ENCODE results near the gene CBX7.

CBX7 gene

DNA sequence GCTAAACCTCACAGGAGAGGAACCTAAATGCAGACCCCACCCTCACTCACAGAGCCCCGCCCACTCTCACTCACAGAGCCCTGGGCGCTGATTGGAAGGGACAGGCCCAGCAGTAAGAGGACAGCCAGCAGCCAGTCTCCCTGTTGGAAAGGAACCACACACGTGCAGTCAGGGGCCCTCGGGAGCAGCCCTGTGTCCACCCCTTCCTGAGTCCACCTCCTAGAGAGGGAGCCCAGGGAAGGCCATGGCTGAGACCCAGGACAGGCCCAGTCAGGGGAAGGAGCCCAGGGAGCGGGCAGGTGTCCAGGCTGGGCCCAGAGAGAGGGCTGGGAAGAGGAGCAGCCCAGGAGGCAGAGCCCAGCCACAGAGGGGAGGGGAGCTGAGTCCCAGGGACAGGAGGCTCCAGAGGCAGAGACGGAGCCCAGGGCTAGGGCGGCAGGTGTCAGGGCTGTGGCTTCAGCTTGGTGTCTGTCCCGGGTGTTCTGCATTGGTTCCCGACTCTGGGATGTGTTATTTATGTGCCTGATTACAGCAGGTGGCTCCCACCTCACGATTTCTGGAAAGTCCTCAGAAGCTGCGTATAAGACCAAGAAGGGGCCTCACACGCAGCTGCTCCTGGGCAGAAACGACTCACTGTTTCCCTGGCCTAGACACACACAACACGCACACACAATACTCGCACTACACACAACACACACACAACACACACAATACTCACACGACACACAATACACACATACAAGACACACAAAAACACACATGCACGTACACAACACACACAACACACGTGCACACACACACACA is 64.4 kb downstream of the CBX7 start:
- no peak for TF ChIP-seq GATA3 (IDR thresholded peaks at IDR 0.05; ENCODE audit: low read depth, low read length)
- TF ChIP-seq GATA2 (IDR thresholded peaks at IDR 0.05; ENCODE audit: low read depth, low read length): no peak

GRCh38 chr22:39087098-39087497 is 65.4 kb downstream of the CBX7 start:
- TF ChIP-seq GATA3 (IDR thresholded peaks at IDR 0.05; ENCODE audit: low read depth, low read length): no peak
- no peak for TF ChIP-seq GATA2 (IDR thresholded peaks at IDR 0.05; ENCODE audit: low read depth, low read length)

- TF ChIP-seq GATA3 (IDR thresholded peaks at IDR 0.05; ENCODE audit: low read depth, low read length) (no peak), GATA2 (IDR thresholded peaks at IDR 0.05; ENCODE audit: low read depth, low read length) (no peak)
Observed at GRCh38 chr22:39084666-39085065, 67.8 kb downstream of the CBX7 start.

- TF ChIP-seq GATA3 (IDR thresholded peaks at IDR 0.05; ENCODE audit: low read depth, low read length) (no peak), GATA2 (IDR thresholded peaks at IDR 0.05; ENCODE audit: low read depth, low read length) (no peak)
Observed at GRCh38 chr22:39083212-39084165, 69.0 kb downstream of the CBX7 start.

DNA sequence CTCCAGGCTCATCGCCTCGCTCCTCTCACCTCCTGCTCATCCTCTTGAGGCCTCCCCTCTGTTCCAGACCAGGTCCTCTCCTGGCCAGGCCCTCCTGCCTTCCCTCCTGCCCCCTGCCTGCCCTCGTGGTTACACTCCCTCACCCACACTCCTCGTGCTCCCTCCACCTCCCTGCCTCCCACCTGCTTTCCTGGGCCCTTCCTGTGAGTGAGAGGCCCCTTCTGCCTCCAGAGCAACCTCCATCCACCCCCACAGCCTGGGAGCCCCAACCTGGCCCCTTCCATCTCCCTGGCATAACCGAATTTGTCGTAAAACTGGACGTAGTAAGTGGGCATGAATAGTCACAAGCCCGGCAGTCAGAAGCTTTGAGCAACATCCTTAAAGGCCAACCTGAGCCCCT is 70.9 kb downstream of the CBX7 start:
- no peak for TF ChIP-seq GATA2 (IDR thresholded peaks at IDR 0.05; ENCODE audit: low read depth, low read length)
- no peak for TF ChIP-seq GATA3 (IDR thresholded peaks at IDR 0.05; ENCODE audit: low read depth, low read length)

DNA sequence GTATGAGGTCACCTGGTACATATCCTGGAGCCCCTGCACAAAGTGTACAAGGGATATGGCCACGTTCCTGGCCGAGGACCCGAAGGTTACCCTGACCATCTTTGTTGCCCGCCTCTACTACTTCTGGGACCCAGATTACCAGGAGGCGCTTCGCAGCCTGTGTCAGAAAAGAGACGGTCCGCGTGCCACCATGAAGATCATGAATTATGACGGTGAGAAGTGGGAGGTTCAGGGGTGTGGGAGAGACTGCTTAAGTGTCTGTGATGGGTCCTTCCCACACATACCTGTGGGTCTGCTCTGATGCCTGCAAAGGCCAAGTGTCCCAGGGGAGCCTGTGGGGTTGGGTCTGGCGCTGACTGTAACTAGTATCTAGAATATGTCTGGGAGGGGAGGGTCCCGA is 71.5 kb downstream of the CBX7 start:
- no peak for TF ChIP-seq GATA3 (IDR thresholded peaks at IDR 0.05; ENCODE audit: low read depth, low read length)
- no peak for TF ChIP-seq GATA2 (IDR thresholded peaks at IDR 0.05; ENCODE audit: low read depth, low read length)

All from SH-SY5Y (cell line).